Muscle of leg (tissue), 11 donors: ENCODE measurements around the gene IFT172. TPM values are rescaled to one million over a fixed set of nuclear protein-coding genes. Genes with fewer than 3 reads are reported as not detected.
A peak's percentile ranks its signal among the peaks of the same experiment; 100 is the strongest.
"Not testable (repeated sequence)": the region's sequence is repeated elsewhere in the genome, so short reads cannot be mapped to it uniquely, and the experiment has no call there.

Source experiments
- DNase-seq: peaks from one replicate; pipeline ENCODE4 v3.0.0; 2013
- H3K27ac ChIP-seq: one replicate; pipeline ENCODE4 v1.5.1; 2013; ENCODE audit warnings: mild to moderate bottlenecking, low read length, control low read depth
- H3K27me3 ChIP-seq: one replicate; pipeline ENCODE4 v1.6.1; 2013; ENCODE audit warnings: low read length; ENCODE audit not compliant: control insufficient read depth, insufficient read depth
- H3K36me3 ChIP-seq: one replicate; pipeline ENCODE4 v1.6.1; 2013; ENCODE audit warnings: low read length; ENCODE audit not compliant: control insufficient read depth, insufficient read depth
- H3K4me1 ChIP-seq: one replicate; pipeline ENCODE4 v1.6.1; 2013; ENCODE audit warnings: low read length; ENCODE audit not compliant: control insufficient read depth, insufficient read depth
- H3K4me3 ChIP-seq: one replicate; pipeline ENCODE4 v1.5.1; 2013; ENCODE audit warnings: low read length, control low read depth
- H3K9me3 ChIP-seq: replicated peaks from 2 replicates; pipeline ENCODE4 v1.6.1; 2013; ENCODE audit warnings: low read depth, low read length; ENCODE audit not compliant: control insufficient read depth
- WGBS: methylation state at CpG from one replicate; pipeline ENCODE4 v1.1.5; 2013; ENCODE audit warnings: missing lambda C conversion rate; ENCODE audit not compliant: insufficient coverage; 5-methylcytosine and 5-hydroxymethylcytosine counted together
- polyA plus RNA-seq, 8 donors: library from polyadenylated mRNA; unstranded; fragments of 120-200 nt; gene quantifications; one replicate each; pipeline versions ENCODE4 v1.2.1 to v1.2.3, GENCODE V29; 2013; ENCODE audit warnings: inconsistent platforms in 1 of 8, low replicate concordance in 1 of 8; ENCODE audit not compliant: insufficient read length in 8 of 8, insufficient read depth in 1 of 8
- total RNA-seq: library from RNA; stranded (reverse); fragments of 120-200 nt; gene quantifications from one replicate; pipeline ENCODE4 v1.2.4, GENCODE V29; 2013

Gene IFT172
- total and polyA plus RNA-seq, 9 donors = 14.4 to 29.3 (median 19.6) TPM

DNA sequence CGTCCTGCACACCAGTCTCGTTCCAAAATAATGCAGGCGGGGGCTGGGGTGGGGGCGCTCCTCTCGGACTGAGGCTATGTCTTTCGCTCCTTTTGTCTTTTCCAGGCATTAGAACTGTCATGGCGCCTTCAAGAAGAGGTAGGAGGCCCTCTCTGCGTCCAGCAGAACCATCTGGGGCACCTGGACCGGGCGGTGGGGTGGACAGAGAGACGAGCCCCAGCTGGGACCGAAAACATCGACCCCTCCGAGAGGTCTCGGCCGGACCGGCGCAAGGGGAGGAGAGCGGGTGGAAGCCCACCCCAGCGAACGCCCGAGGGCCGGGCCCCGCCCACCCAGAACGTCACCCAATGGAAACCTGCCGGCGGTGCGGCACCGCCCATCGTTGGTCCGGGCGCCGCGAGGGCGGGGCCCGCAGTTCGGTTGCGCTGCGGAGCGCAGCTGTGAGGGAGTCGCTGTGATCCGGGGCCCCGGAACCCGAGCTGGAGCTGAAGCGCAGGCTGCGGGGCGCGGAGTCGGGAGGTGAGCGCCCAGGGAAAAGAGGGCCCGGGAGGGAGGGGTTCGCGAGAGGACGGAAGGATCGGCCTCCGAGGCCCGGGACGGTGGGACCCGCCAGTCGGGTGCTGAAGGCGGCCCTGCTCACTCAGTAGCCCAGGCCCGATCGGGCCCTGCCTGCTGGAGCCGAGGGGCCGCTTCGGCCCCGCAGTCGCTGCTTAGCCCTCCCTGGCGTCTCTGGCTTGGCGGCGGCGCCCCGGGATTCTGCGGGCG, 61.1 kb downstream of the IFT172 start, which contains the start of gene NRBP1:
Gene NRBP1, plus strand, starts transcription at position 419 of the 765 bp plus-strand sequence. CDS start 4,643 bp downstream, outside the sequence.
- H3K27ac ChIP-seq = peak within 1 kb of the TSS; percentile 97
- H3K4me1 ChIP-seq = peaks cover 14% of the 10 kb centered on the region
- H3K9me3 ChIP-seq = no peaks in the 10 kb centered on the region
- peak within 1 kb of the TSS; percentile 80 for H3K4me3 ChIP-seq
- H3K36me3 ChIP-seq = peaks cover 4% of the 10 kb centered on the region
- peak; percentile 97 for DNase-seq
- WGBS = under 1% methylated on average over 68 of the region's 75 CpGs
- no peaks in the 10 kb centered on the region for H3K27me3 ChIP-seq

DNA sequence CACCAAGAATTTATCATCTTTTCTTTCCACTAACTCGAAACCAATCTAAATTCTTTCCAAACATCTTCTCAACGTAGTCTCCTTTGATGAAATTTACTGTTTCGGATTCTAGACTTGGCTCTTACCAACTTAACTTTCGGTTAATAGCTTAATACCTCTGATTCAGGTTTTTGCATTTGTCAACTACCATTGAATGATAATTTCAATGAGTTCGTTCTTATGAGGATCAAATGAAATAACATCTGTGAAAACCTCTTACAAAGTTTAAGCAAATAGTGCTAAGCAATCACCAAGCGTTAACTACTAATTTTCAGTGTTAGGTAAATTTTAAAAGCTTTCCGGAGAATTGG, 61.7 kb downstream of the IFT172 start:
- H3K27ac ChIP-seq = peak overlapping the region; percentile 97
- H3K4me1 ChIP-seq = peaks cover 14% of the 10 kb centered on the region
- DNase-seq = no peak
- no peaks in the 10 kb centered on the region for H3K36me3 ChIP-seq
- peak overlapping the region; percentile 78 for H3K4me3 ChIP-seq
- H3K27me3 ChIP-seq = no peaks in the 10 kb centered on the region
- no CpG with 5 or more reads among the region's 7 CpGs for WGBS
- no peaks in the 10 kb centered on the region for H3K9me3 ChIP-seq

DNA sequence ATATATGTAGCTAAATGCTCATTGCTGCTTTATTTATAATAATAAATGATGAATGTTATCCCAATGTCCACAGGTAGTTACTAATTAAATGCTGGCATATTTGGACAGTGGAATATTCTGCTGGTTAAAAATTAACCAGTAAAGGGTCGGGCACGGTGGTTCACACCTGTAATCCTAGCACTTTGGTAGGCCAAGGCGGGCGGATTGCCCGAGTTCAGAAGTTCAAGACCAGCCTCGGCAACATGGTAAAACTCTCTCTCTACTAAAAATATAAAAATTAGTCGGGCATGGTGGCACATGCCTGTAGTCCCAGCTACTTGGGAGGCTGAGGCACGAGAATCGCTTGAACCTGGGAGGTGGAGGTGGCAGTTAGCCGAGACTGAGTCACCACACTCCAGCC, 64.5 kb downstream of the IFT172 start:
- not testable (repeated sequence) for H3K36me3 ChIP-seq, H3K27ac ChIP-seq, H3K4me3 ChIP-seq, H3K27me3 ChIP-seq, H3K4me1 ChIP-seq, H3K9me3 ChIP-seq, DNase-seq
- whole genome bisulfite sequencing = 100% methylated on average over 5 of the region's 10 CpGs

DNA sequence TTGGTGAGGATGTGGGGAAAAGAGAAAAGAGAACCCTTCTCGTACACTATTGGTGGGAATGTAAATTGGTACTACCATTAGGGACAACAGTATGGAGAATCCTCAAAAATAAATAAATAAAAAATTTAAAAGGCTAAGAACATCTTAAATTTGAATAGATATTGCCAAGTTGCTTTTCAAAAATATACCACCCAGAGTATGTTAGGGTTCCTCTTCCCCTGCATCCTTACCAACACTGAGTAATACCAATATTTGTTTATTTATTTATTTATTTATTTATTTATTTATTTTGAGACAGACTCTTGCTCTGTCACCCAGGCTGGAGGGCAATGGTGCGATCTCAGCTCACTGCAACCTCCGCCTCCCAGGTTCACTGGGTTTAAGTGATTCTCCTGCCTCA, 66.6 kb downstream of the IFT172 start:
- Histone ChIP-seq H3K4me3 (no peak overlapping the region), H3K27me3 (no peaks in the 10 kb centered on the region), H3K9me3 (no peaks in the 10 kb centered on the region), H3K4me1 (peaks cover 2% of the 10 kb centered on the region), H3K27ac (no peak overlapping the region), H3K36me3 (no peaks in the 10 kb centered on the region)
- DNase-seq = no peak
- 92% methylated on average over 2 of the region's 3 CpGs for WGBS

DNA sequence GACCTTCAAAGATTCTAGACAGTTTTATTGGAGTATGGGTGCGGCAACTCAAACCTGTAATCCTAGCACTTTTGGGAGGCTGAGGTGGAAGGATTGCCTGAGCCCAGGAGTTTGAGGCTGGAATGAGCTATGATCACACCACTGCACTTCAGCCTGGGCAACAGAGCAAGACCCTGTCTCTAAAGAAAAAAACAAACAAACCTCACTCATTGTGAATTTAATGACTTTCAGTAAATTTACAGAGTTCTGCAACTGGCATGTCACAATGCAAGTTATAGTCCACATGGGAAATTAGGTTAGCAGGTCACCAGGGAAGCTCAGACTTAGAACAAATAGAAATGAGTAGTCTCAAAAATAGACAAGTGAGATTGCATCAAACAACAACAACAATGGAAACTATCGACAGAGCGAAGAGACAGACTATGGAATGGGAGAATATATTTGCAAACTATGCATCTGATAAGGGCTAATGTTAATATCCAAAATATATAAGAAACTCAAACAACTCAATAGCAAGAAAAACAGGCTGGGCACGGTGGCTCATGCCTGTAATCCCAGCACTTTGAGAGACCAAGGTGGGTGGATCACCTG, 67.8 kb downstream of the IFT172 start:
- Histone ChIP-seq H3K36me3 (no peaks in the 10 kb centered on the region), H3K9me3 (no peaks in the 10 kb centered on the region), H3K27me3 (no peaks in the 10 kb centered on the region), H3K4me1 (no peaks in the 10 kb centered on the region), H3K27ac (no peak overlapping the region), H3K4me3 (no peak overlapping the region)
- no peak for DNase-seq
- WGBS = no CpG with 5 or more reads among the region's 4 CpGs

DNA sequence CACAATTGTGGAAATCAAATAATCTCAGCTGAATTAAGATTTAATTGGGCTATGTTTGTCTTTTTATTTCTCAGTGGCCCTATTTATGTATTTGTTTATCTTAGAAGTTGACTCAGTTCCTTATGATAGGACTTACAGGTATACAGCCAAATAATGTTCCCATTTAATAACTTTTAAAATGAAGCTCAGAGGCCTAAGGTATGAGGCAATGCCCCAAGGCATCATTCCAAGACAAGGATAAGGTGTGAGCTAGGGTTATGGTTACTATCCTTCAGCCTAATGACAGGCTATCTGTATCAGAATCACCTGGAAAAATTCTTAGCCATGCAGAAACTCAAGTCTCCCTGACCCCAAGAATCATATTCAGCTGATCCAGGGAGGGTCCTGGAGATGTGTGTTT, 68.5 kb downstream of the IFT172 start:
- no peaks in the 10 kb centered on the region for H3K9me3 ChIP-seq
- DNase-seq = no peak
- H3K4me3 ChIP-seq = no peak overlapping the region
- no peaks in the 10 kb centered on the region for H3K4me1 ChIP-seq
- H3K27ac ChIP-seq = no peak overlapping the region
- H3K36me3 ChIP-seq = no peaks in the 10 kb centered on the region
- H3K27me3 ChIP-seq = no peaks in the 10 kb centered on the region

DNA sequence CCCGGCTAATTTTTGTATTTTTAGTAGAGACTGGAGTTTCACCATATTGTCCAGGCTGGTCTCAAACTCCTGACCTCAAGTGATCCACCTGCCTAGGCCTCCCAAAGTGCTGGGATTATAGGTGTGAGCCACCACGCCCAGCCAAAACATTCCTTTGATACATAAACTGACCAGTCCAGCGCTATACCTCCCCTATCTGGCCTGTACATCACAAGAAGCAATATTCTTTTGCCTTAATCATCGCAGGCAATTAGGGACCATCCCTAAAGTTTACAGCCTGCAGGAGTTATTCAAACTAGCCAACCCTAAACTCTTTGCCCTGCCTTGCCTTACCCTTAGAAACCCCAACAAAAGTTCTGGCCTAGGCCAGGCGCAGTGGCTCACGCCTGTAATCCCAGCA, 73.4 kb downstream of the IFT172 start:
- no peak overlapping the region for H3K27ac ChIP-seq
- no peaks in the 10 kb centered on the region for H3K9me3 ChIP-seq
- no peak overlapping the region for H3K4me3 ChIP-seq
- no peak for DNase-seq
- H3K27me3 ChIP-seq = no peaks in the 10 kb centered on the region
- no peaks in the 10 kb centered on the region for H3K36me3 ChIP-seq
- whole genome bisulfite sequencing = 85% methylated on average over 3 of the region's 6 CpGs
- H3K4me1 ChIP-seq = no peaks in the 10 kb centered on the region

DNA sequence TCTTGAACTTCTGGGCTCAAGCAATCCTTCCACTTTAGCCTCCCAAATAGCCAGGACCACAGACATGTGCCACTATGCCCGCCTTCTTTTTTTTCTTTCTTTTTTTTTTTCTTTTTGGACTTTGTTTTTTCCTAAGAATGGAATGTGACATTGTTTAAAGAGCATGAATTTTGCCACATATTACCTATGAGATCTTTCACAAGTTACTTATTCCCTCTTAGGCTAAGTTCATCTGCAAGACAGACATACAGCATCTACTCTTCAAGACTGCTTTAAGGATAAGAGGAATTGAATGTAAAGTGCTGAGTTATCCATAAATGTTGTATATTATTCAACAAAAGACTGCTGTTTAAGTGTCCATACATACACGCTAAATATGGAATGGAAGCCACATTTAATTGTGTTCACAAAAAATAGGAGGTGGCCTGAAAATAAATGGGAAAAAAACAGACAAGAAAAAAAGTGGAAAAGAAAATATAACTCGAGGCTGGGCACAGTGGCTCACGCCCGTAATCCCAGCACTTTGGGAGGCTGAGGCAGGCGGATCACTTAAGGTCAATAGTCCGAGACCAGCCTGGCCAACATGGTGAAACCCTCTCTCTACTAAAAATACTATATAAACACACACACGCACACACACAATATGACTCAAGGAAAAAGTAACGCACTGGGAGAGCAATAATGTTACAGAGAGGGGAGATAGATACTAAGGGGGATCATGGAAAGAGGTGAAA, 77.0 kb downstream of the IFT172 start:
- peaks cover 1% of the 10 kb centered on the region for H3K36me3 ChIP-seq
- WGBS = 95% methylated on average over 3 of the region's 9 CpGs
- no peaks in the 10 kb centered on the region for H3K27me3 ChIP-seq
- no peak overlapping the region for H3K27ac ChIP-seq
- H3K9me3 ChIP-seq = no peaks in the 10 kb centered on the region
- peaks cover 14% of the 10 kb centered on the region for H3K4me1 ChIP-seq
- DNase-seq = no peak
- no peak overlapping the region for H3K4me3 ChIP-seq

DNA sequence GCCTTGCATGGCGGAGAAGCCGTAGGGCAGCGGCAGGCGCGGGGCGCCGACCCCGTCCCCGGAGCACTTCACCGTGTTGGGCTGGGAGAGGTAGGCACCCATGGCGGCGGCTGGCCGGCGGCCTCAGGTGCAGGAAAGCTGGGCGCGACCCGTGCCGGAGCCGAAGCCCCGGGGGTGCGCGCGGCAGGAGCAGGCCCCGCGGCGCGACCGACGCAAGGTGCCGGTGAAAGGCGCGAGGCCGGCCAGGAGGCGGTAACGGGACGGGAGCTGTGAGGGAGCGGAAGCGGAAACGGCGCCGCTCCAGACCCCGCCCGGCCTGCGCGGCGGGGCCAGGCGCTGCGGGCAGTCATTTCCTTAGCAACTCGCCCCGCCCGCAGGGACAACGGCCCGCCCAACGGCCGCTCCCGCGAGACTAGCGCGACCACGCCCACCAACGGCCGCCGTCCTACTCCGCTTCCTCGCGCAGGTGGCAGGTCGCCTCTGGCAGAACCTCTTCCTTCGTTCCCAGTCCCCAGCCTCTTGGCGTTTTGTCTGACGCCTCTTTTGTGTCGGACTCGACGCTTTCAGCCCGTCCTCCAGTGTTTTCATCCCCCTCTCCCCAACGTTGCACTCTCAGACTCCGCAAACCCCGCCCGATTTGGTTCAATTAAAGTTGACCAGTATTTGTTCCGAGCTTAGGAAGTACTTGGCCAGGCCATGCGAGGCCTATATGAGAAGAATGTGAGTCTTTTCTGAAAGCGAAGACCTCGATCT, 80.0 kb downstream of the IFT172 start, which contains the start of gene PPM1G:
Gene PPM1G, minus strand, starts transcription at position 271 of the 753 bp plus-strand sequence. Its CDS starts 169 bp downstream, at position 102.
- Histone ChIP-seq H3K27me3 (no peaks in the 10 kb centered on the region), H3K36me3 (peaks cover 9% of the 10 kb centered on the region), H3K4me3 (peak within 1 kb of the TSS; percentile 86), H3K4me1 (peaks cover 14% of the 10 kb centered on the region), H3K9me3 (no peaks in the 10 kb centered on the region), H3K27ac (peak within 1 kb of the TSS; percentile 88)
- WGBS = under 1% methylated on average over 82 of the region's 82 CpGs
- peak; percentile 97 for DNase-seq
